Colon (tissue), 2 donors: ENCODE measurements around the gene SAC3D1.

ENCODE experiments used
- FAIRE-seq: peaks from 2 replicates; lab custom pipeline; 2012; peaks lifted over from hg19 to GRCh38; lab: Jason Lieb, UNC
- donor health status: control.
- donor health status: control.

Gene SAC3D1

GRCh38 chr11:65060913-65061408, 20.0 kb downstream of the SAC3D1 start:
- FAIRE-seq, result no peak

GRCh38 chr11:65063532-65063931, 22.5 kb downstream of the SAC3D1 start:
- no peak for FAIRE-seq

GRCh38 chr11:65064847-65065240, 23.8 kb downstream of the SAC3D1 start:
- FAIRE-seq, result no peak

GRCh38 chr11:65065851-65066250, 24.8 kb downstream of the SAC3D1 start:
- no peak for FAIRE-seq

- no peak for FAIRE-seq
Observed at GRCh38 chr11:65066315-65066714, 25.3 kb downstream of the SAC3D1 start.

- no peak for FAIRE-seq
Observed at GRCh38 chr11:65066805-65067291, 25.8 kb downstream of the SAC3D1 start.

- no peak for FAIRE-seq
Observed at GRCh38 chr11:65067446-65067845, 26.4 kb downstream of the SAC3D1 start.

- no peak for FAIRE-seq
Observed at GRCh38 chr11:65069217-65069616, 28.2 kb downstream of the SAC3D1 start.

- no peak for FAIRE-seq
Observed at GRCh38 chr11:65071907-65072630, 31.1 kb downstream of the SAC3D1 start.

- FAIRE-seq, result no peak
Observed at GRCh38 chr11:65072631-65072966, 31.6 kb downstream of the SAC3D1 start.

- no peak for FAIRE-seq
Observed at GRCh38 chr11:65077451-65077850, 36.4 kb downstream of the SAC3D1 start.

- FAIRE-seq, result no peak
Observed at GRCh38 chr11:65078151-65078550, 37.1 kb downstream of the SAC3D1 start.

- FAIRE-seq, result no peak
Observed at GRCh38 chr11:65078786-65079342, 37.9 kb downstream of the SAC3D1 start.

GRCh38 chr11:65083134-65083833, 42.3 kb downstream of the SAC3D1 start:
- FAIRE-seq, result no peak

- FAIRE-seq, result no peak
Observed at GRCh38 chr11:65083834-65084597, 43.0 kb downstream of the SAC3D1 start, which contains the start of the genes CDCA5 and ZFPL1. CDCA5 (minus strand) TSS chr11:65084040; CDS start chr11:65083978, 62 bp downstream. ZFPL1 (plus strand) TSS chr11:65084222; CDS start chr11:65084699, 477 bp downstream.

- FAIRE-seq, result no peak
Observed at GRCh38 chr11:65084598-65085375, 43.8 kb downstream of the SAC3D1 start.

GRCh38 chr11:65085446-65085845, 44.4 kb downstream of the SAC3D1 start:
- FAIRE-seq, result no peak

- no peak for FAIRE-seq
Observed at GRCh38 chr11:65086809-65087208, 45.8 kb downstream of the SAC3D1 start.

GRCh38 chr11:65087216-65087615, 46.2 kb downstream of the SAC3D1 start:
- FAIRE-seq, result no peak

- no peak for FAIRE-seq
Observed at GRCh38 chr11:65087827-65088226, 46.8 kb downstream of the SAC3D1 start.

- FAIRE-seq, result no peak
Observed at GRCh38 chr11:65089621-65090020, 48.6 kb downstream of the SAC3D1 start.
